GM19467 (cell line): Measurements from ENCODE around the gene PHF3.
"Not testable (repeated sequence)": the region's sequence is repeated elsewhere in the genome, so short reads cannot be mapped to it uniquely, and the experiment has no call there.

Source experiments
- ATAC-seq: cut with Tn5 transposase; IDR thresholded peaks from one replicate; pipeline ENCODE4 v1.9.1; 2021; ENCODE audit warnings: mild to moderate bottlenecking, moderate library complexity; ENCODE audit not compliant: unreplicated experiment

Gene PHF3

GRCh38 chr6:63706630-63707029 is 71.0 kb downstream of the PHF3 start:
- no peak for ATAC-seq

DNA sequence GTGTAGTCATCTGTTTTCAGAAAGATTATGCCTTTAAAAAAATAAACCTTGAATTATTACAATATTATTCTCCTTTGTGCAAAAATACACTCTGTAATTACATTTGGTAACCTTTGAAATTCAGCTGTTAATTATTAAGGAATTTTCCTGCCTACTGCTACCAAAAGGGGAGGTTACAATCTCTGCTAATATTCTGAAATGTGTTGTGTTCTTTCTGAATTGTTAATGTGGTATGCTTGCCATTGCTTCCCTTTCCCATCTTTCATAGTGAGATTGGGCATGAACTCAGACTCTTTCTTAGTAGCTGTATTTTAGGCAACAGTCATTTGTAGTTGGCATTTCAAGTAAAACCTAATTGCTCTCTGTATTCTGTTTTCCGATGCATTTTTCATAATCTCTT is 73.0 kb downstream of the PHF3 start:
- ATAC-seq, result no peak

DNA sequence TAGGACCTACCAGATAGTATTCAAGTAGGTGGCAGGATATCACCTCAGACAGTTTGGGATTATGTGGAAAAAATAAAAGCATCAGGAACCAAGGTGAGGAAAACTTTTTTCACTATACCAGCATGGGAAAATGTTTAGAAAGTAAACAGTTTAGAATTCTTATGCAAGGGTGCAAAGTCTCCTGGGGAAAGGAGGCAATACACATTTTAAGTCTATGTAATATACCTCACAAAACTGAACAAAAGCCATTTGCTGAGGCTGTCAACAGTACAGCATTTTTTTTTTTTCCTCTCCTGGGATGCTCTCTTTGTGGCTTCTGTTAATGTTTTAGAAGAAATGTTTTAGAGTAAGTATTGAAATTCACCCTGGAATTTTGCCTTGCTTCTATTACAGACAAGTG is 73.5 kb downstream of the PHF3 start:
- ATAC-seq, result no peak

DNA sequence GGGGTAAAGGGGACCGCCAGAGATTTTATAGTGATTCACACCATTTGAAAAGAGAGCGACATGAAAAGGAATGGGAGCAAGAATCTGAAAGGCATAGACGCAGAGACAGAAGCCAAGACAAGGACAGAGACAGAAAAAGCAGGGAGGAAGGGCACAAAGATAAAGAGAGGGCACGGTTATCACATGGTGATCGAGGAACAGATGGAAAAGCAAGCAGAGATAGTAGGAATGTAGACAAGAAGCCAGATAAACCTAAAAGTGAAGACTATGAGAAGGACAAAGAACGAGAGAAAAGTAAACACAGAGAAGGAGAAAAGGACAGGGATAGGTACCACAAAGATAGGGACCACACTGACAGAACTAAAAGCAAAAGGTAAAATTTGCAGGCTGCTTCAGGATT is 77.7 kb downstream of the PHF3 start:
- no peak for ATAC-seq

GRCh38 chr6:63714091-63714490 is 78.5 kb downstream of the PHF3 start:
- no peak for ATAC-seq

- no peak for ATAC-seq
Observed at GRCh38 chr6:63716169-63716568, 80.6 kb downstream of the PHF3 start.

DNA sequence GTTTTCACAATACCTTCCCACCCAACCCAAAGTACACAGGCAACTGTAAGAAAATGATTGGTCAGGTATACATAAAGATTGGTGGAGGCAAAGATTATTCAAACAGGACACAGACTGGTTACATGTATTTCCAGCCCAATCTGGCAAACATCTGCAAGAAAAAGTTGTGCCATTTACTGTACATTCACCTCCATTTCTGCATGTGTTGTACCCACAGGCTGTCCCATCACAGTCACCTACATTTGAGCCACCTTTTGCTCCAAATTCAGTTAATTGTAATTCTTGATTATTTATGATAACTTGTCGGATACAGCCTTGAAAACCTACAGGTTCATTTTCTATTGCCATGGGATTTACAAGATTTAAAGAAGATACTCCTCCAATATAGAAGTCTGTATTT is 85.6 kb downstream of the PHF3 start:
- no peak for ATAC-seq

DNA sequence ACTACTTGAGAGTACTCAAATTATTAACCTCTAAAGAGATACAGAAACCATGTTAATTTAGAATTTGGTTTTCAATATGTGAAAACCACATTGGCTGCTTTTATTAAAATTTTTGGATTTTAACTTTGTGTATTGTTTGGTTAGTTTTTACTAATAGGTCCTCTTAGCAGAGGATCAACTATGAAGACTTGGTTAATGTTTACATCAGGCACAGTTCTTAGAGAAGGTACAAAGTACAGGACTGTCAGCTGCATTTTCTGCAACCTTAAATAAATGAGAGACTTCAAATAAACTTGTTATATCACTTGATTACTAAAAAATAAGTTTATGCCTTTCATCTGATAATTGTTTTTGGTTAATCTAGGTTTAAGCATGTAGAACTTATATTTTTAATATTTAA is 89.1 kb downstream of the PHF3 start:
- ATAC-seq, result no peak

- ATAC-seq, result no peak
Observed at GRCh38 chr6:63730311-63730710, 94.7 kb downstream of the PHF3 start.

- no peak for ATAC-seq
Observed at GRCh38 chr6:63731930-63732329, 96.3 kb downstream of the PHF3 start.

DNA sequence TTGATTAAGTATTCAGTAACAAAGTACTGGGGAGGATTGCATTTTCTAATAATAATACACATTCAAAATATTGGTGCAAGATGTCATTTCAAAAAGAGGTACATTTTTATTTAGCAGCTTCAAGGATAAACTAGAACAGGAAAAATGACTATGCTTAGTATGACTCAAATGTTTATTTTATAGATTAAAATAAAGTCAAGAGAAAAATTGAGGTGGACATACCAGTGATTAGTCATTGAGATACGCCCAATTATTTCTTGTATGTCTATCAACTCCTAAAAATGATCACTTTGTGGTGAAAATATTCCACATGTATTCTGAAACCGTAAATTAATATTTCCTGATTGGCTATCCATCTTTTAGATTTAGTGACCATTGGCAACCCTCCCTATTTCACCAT is 96.7 kb downstream of the PHF3 start:
- ATAC-seq, result no peak

DNA sequence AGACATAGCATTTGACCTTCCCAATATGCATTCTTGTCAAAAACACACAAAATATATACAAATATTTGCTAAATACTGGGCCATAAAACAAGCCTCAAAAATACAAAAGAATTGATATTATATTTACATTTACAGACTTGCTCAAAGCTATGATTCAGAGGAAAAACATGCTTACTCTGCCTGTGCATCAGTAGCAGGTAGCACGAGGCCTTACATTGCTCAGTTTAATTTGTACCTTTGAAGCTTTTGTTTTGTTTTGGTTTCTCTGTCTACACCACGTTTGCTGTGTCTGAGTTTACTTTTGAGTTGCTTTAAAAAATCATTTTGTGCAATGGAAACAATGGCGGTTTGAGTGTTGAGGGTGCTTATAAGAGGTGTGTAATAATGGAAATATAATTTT is 99.3 kb downstream of the PHF3 start:
- ATAC-seq, result no peak

DNA sequence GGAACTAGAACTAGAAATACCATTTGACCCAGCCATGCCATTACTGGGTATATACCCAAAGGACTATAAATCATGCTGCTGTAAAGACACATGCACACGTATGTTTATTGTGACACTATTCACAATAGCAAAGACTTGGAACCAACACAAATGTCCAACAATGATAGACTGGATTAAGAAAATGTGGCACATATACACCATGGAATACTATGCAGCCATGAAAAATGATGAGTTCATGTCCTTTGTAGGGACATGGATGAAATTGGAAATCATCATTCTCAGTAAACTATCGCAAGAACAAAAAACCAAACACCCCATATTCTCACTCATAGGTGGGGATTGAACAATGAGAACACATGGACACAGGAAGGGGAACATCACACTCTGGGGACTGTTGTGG is 102.6 kb downstream of the PHF3 start:
- ATAC-seq, result not testable (repeated sequence)

DNA sequence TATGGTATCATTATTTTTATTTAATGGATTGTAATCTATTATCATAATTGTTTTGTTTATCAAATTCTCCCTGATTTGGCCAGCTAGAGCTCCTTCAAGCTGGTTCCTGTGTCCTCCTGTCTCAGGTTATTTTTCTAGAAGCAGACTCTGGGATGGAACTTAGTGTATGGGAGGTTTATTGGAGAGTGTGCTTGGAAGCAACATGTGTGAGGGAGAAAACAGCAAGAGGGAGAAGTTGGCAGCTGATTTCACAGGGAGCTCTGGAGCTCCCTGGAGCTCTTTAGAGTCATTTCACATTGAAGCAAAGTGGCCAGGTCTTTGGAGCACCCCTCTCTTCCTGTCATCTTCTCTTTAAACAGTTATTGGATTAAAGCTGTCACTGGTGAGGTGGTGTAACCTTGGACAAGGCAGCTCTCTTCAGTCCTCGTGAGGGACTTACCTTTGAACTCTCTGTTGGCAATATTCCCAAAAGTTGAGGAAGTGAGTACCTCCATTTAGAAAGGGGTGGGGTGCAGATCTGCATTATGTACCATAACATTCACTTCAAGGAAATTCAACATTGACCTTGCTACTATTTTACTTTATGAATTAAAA is 103.6 kb downstream of the PHF3 start:
- no peak for ATAC-seq

DNA sequence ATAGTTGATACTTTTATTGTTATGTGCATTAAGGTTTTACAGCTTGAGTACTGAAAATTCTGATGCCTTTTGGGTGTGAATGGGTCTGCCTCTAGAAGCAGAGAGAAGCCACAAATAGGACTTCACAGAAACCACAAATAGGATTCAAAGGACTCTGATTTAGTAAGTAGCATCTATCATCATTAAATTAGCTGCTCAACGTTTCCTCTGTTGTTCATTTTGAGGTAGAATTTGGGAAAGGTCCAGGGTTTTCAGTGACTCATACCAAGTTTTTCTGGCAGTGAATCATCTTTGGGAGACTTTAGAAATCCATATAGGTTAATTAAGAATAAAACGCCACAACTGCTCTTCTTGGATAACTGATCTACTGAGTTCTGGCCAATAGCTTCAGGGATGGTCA is 105.1 kb downstream of the PHF3 start:
- no peak for ATAC-seq

DNA sequence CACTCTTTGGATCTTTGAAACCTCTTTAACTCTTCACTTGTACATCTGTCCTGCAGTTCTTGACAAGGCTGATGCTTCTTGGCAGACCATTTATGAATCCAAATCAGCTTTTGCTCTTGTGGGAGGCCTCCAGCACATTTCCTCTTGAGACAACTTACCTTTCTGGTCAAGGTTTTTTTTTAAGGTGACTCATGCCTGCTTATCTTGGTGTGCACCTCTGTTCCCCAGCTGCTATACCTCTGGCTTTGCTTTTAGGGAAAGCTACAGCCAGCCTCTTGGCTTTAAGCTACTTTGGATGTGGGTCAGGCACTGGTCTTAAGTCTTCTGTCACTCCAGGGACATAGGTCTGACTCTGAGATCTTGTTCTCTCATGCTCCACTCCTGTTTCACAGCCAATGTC is 106.5 kb downstream of the PHF3 start:
- no peak for ATAC-seq

DNA sequence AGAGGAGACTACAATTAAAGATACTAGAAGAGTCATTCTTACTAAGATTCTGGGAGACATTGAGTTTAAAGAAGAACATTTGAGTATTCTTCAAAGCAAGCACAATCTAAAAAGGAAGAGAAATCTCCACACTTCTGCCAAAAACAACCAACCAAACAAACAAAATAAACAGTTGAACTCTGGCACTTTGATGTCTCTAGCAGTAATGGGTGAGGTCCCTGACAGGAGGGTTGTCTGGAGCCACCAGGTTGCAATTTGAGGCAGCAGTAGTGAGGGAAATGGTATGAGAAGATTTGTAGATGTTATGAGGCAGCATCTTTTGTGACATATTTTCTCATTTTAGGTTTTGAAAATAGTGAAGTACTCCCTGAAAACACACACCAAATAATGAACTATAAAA is 108.1 kb downstream of the PHF3 start:
- ATAC-seq, result no peak

DNA sequence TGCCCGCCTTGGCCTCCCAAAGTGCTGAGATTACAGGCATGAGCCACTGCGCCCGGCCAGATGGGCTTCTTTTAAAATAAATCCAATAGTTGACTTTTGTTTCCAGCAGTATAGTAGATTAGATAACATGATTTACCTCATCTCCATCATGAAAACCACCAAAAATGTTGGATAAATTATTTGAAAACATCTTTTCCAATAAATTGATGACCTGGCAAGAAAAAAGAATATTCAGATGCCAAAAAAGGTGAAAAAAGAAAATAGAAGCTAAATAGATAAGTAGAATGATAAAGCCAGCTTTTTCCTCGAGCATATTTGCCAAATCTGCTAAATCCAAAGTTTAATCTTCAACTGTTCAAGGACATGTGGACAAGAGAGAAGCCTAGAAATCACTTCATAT is 109.2 kb downstream of the PHF3 start:
- no peak for ATAC-seq

- no peak for ATAC-seq
Observed at GRCh38 chr6:63745784-63746183, 110.2 kb downstream of the PHF3 start.

GRCh38 chr6:63750400-63750799 is 114.8 kb downstream of the PHF3 start:
- ATAC-seq, result no peak

GRCh38 chr6:63757275-63757674 is 121.7 kb downstream of the PHF3 start:
- not testable (repeated sequence) for ATAC-seq

GRCh38 chr6:63757826-63758225 is 122.2 kb downstream of the PHF3 start:
- no peak for ATAC-seq

DNA sequence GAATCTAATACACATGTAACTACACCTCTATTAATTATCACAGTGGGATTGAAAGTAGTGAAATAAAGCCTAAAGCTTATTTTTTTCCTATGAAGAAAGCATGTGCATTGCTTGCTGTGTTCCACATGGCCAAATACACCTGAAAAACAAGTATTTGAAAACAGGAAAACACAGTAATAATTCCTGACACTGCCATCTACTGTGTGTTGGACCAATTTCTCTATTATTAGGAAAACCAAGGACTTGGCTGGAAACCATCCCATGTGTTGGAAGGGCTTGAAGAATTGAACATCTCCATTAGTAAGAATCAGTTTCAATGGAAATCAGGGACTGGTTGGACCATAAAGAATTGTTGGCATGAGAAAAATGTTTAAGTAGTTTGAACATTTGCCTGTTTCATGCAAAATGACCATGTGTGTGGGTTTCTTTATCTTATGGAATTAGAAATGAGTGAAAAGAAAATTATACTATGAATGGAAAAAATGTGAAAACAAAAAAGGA is 124.1 kb downstream of the PHF3 start:
- ATAC-seq, result no peak
